H1 (cell line): ENCODE results near the gene LOC101059915.

ENCODE experiments used
- CTCF ChIP-seq, 3 experiments: IDR thresholded peaks; 1 replicate in 2 of 3; 2 replicates in 1 of 3; pipeline versions ENCODE4 v1.5.1 to v1.6.1; 2011; ENCODE audit warnings: low read length in 3 of 3, mild to moderate bottlenecking in 3 of 3, inconsistent platforms in 2 of 3, low read depth in 1 of 3, moderate library complexity in 1 of 3; ENCODE audit not compliant: insufficient read depth in 1 of 3; ENCODE audit errors: control extremely low read depth in 1 of 3
- EGR1 ChIP-seq: IDR thresholded peaks from 2 replicates; pipeline ENCODE4 v1.6.1; 2011; ENCODE audit warnings: low read depth, low read length, borderline replicate concordance
- EP300 ChIP-seq, 2 experiments: IDR thresholded peaks; 1 replicate in 1 of 2; 2 replicates in 1 of 2; pipeline ENCODE4 v1.6.1; 2011 to 2012; ENCODE audit warnings: low read depth in 2 of 2, low read length in 2 of 2, mild to moderate bottlenecking in 2 of 2, borderline replicate concordance in 1 of 2, inconsistent platforms in 1 of 2, moderate library complexity in 1 of 2
- GABPA ChIP-seq: IDR thresholded peaks from 2 replicates; pipeline ENCODE4 v1.6.1; 2011; ENCODE audit warnings: mild to moderate bottlenecking, low read length, moderate library complexity, borderline replicate concordance; ENCODE audit not compliant: insufficient read depth
- POLR2A ChIP-seq, 2 experiments: IDR thresholded peaks; 1 replicate in 1 of 2; 2 replicates in 1 of 2; pipeline ENCODE4 v1.6.1; 2011; ENCODE audit warnings: low read depth in 2 of 2, low read length in 2 of 2, mild to moderate bottlenecking in 2 of 2; ENCODE audit errors: control extremely low read depth in 1 of 2
- RXRA ChIP-seq: IDR thresholded peaks from 2 replicates; pipeline ENCODE4 v1.6.1; 2011; ENCODE audit warnings: low read depth, mild to moderate bottlenecking, low read length, moderate library complexity; ENCODE audit not compliant: insufficient read depth
- SP4 ChIP-seq: IDR thresholded peaks from 2 replicates; pipeline ENCODE4 v1.6.1; 2012; ENCODE audit warnings: low read length, inconsistent platforms
- SRF ChIP-seq: IDR thresholded peaks from 2 replicates; pipeline ENCODE4 v1.6.1; 2011; ENCODE audit warnings: mild to moderate bottlenecking, low read depth, low read length, moderate library complexity

GRCh38 chrX:71669492-71669891 is 2.1 kb downstream of the LOC101059915 start:
- TF ChIP-seq EGR1 (no peak), GABPA (no peak), CTCF (IDR thresholded peaks at IDR 0.05; ENCODE audit: control extremely low read depth in 1 of 3, insufficient read depth in 1 of 3, low read depth in 1 of 3, low read length in 3 of 3) (no peak), SP4 (no peak), RXRA (no peak), SRF (no peak), EP300 (IDR thresholded peaks at IDR 0.05; ENCODE audit: borderline replicate concordance in 1 of 2, low read depth in 2 of 2, low read length in 2 of 2) (no peak), POLR2A (IDR thresholded peaks at IDR 0.05; ENCODE audit: control extremely low read depth in 1 of 2, low read depth in 2 of 2, low read length in 2 of 2) (no peak)
